GM12864 (cell line): Measurements from ENCODE around the gene SOX14.

Experiments used
- DNase-seq: peaks from one replicate; pipeline ENCODE4 v3.0.0-alpha.2; 2011; ENCODE audit warnings: low read depth
- H3K4me3 ChIP-seq: 2 replicates; pipeline ENCODE4 v1.5.1; 2011; ENCODE audit warnings: mild to moderate bottlenecking, low read depth, low read length, control low read depth
- CTCF ChIP-seq: IDR thresholded peaks from 2 replicates; pipeline ENCODE4 v1.5.1; 2011; ENCODE audit warnings: low read depth, mild to moderate bottlenecking, moderate library complexity, low read length, control low read depth, inconsistent platforms; ENCODE audit errors: missing control alignments

Gene SOX14

GRCh38 chr3:137768361-137769321 is 4.5 kb downstream of the SOX14 start:
- DNase-seq, result no peak
- no peak overlapping the region for H3K4me3 ChIP-seq
- TF ChIP-seq CTCF, result no peak

DNA sequence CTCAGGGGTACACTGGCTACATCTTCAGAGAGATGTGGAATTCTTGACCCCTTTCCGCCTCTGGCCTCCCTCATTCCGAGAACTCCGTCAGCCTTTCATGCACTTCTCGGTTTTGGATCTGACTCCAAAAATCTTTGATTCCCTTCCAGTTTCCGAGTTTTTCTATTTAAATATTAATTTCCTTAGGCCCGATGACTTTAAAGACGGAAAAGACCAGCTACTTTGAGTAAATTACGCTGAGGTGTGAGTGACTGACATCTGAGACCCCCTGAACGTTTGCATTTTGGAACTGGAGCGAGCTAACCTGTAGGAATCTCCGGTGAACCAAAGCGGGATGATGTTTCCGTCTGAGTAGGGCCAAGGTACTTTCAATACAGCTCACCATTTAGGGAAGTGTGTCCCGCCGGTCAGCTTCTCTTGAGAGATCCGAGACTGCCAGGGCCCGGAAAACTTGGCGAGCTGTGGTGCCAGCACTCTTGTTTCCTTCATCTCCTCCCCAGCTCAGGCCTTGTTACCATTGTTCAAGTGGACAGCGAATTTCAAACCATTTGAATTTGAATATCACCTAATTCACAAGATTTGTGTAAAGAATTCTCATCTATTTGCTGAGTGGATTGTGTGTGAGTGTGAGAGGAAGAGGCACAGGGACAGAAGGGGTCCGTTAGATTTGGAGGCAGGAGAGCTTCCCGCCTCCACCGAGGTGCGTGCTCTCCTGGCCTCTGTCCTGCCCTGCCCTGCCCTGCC is 5.4 kb downstream of the SOX14 start:
- TF ChIP-seq CTCF, result no peak
- no peak for DNase-seq
- H3K4me3 ChIP-seq, result no peak overlapping the region

DNA sequence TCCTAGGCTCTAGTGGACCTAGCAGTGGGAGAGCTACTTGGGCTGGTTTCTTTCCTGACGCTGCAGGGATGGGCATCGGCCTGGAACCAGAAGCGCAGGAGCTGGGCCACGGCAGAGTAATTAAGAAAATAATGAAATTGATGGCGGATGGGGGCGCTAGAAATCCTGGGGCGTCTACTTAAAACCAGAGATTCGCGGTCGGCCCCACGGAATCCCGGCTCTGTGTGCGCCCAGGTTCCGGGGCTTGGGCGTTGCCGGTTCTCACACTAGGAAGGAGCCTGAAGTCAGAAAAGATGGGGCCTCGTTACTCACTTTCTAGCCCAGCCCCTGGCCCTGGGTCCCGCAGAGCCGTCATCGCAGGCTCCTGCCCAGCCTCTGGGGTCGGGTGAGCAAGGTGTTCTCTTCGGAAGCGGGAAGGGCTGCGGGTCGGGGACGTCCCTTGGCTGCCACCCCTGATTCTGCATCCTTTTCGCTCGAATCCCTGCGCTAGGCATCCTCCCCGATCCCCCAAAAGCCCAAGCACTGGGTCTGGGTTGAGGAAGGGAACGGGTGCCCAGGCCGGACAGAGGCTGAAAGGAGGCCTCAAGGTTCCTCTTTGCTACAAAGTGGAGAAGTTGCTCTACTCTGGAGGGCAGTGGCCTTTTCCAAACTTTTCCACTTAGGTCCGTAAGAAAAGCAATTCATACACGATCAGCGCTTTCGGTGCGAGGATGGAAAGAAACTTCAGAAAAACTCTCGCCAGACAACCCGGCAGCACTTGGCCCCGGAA is 6.1 kb downstream of the SOX14 start:
- no peak overlapping the region for H3K4me3 ChIP-seq
- no peak for DNase-seq
- TF ChIP-seq CTCF, result no peak

DNA sequence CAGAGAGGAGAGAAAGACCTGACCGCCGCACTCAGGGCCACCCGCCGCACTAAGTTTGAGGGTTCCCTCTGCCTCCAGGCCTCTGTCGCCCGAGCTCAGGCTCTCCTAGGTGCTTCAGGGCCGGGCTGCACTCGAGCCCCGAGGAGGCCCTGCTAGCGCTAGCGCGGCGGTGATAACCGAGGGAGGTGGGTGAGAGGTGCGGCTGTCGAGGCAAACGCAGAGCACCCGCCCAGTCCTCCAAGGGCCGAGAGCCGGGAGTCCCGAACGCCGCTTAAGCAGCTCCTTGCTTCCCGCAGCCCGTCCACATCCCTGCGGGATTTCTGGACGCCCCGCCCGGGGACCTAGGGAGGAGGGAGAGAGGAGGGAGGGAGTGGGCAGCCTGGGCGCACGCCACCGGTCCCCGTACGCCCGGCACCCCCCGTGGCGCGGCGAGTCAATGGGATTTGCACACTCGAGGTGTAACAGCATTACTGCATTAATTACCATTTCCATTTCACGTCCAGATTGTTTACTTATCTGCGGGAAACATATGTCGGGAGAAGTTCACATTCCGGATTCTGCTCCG is 6.8 kb downstream of the SOX14 start:
- no peak overlapping the region for H3K4me3 ChIP-seq
- TF ChIP-seq CTCF, result no peak
- DNase-seq, result no peak

DNA sequence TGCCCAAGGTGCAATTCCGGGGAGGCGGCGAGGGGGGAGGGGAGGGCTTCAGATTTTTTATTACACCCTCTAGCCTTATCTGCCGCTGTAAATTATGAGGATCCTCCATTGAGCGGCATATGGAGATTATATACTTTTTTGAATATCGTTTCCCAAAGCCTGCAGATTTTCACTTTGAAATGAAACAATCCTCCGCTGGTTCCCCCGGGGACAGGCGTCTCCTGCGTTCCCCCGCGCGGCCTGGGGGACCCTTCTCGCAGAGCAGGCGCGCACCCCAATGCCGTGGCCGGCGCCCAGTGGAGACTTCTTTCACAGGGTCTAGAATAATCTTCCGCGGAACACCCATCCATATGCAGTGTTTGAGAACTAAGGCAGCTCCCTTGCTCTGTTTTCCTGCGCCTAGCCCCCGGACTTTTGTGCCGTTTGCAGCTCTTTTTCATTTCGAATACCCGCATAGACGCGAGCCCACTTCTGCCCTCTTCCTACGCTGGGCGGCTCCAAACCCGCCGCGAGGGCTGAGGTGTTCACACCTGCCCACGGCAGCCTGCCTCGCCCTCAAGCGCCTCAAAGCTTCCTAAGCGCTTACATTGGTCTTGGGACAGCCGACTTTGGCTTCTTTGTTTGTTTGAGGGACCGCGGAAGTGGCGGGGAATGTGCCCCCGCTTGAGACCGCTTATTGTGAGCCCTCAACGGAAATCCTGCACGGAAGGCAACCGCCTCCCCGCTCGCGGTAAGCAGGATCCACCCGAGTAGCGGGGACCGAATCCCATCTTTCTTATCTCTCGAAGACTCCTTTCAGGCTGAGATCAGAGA is 7.5 kb downstream of the SOX14 start:
- no peak overlapping the region for H3K4me3 ChIP-seq
- no peak for TF ChIP-seq CTCF
- DNase-seq, result no peak

DNA sequence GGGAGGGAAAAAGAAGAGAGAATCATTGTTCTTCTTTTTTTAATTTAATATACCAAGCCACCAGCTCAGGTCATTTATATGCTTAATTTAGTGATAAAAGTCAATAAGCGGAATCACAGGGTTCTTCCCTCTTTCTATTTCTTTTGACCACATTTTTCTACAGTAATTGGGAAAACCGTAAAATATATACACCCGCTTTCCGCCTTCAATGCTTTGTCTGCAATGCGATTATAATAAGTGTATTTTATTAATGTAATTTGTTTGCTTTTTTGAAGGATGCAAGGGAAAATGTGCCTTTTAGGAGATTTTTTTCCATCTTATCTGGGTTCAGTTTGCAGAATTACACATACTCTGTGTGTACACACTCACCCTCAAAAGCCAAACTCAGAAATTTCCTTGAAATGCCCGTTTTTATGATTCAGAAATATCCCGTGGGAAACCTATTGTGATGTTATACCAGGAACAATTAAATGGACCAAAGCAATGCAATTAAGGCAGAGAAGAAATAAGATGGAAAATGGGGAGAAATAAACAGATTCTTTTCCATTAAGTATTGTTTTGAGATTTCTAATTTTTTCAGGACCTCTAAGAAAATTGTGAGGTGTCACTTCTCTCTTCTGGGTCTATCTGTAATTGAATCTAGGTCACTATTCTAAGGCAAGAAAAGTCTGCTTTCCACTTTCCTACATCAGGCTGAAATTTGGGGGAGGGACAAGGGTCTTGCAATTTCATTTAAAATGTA is 8.3 kb downstream of the SOX14 start:
- H3K4me3 ChIP-seq, result no peak overlapping the region
- no peak for TF ChIP-seq CTCF
- no peak for DNase-seq
